Measurements from ENCODE around the gene GCGR.
"Not testable (repeated sequence)": the region's sequence is repeated elsewhere in the genome, so short reads cannot be mapped to it uniquely, and the experiment has no call there.

Gene GCGR

GRCh38 chr17:81832608-81833159 is 28.7 kb downstream of the GCGR start:
- no peak for DNase-seq

- DNase-seq = peak; percentile 93
These were observed 29.4 kb downstream of the GCGR start, which contains the start of gene MCRIP1 for GRCh38 chr17:81833160-81833920. Gene MCRIP1 (minus strand): TSS chr17:81833291. CDS start chr17:81824506, 8,785 bp downstream.

DNA sequence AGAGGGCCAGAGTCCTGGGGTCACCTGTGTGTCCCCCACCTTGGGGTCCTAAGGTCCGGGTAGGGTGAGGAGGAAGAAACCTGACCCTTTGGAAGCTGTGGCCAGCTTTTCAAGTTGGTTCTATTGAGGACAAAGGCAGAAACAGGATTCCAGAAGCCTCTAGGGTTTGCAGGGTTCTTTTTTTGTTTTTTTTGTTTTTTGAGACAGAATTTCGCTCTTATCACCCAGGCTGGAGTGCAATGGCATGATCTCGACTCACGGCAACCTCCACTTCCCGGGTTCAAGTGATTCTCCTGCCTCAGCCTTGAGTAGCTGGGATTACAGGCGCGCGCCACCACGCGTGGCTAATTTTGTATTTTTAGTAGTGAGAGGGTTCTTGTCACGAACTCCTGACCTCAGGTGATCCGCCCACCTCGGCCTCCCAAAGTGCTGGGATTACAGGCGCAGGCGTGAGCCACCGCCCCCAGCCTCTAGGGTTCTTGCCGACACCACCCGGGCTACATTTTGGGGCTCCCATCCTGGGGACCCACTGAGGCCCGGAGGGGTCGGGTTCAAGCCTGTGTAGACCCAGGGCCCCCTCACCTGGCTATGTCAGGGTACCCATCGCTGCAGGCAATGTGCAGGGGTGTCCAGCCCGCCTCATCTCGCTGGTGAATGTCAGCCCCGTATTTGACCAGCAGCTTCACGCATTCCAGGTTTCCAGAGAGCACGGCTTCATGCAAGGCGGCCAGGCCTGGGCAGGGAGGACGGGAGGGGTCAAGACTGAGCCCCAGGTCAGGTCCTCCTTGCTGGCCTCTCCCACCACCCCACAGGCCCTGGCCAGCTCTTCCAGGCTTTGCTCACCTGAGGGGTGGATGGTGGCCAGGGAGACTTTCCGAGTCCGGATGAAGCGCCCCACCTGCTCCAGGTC is 30.2 kb downstream of the GCGR start:
- DNase-seq = no peak

- no peak for DNase-seq
These were observed 30.9 kb downstream of the GCGR start, which contains the start of gene PPP1R27 for GRCh38 chr17:81834831-81835267. Gene PPP1R27 (minus strand): TSS chr17:81835050. CDS start chr17:81834953, 97 bp downstream.

- DNase-seq = no peak
These were observed 33.7 kb downstream of the GCGR start for GRCh38 chr17:81837641-81838040.

GRCh38 chr17:81838753-81839255 is 34.9 kb downstream of the GCGR start:
- no peak for DNase-seq

GRCh38 chr17:81839301-81839700 is 35.4 kb downstream of the GCGR start:
- DNase-seq = no peak

DNA sequence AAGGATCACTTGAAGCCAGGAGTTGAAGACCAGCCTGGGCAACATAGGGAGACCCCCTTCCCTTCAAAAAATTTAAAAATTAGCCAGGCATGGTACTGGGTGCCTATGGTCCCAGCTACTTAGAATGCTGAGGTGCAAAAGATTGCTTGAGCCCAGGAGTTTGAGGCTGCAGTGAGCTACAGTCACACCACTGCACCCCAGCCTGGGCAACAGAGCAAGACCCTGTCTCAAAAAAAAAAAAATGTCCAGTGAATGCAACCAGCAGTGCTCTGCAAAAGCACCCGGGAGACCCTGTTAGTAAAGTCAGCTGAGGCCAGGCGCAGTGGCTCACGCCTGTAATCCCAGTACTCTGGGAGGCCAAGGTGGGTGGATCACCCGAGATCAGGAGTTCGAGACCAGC is 36.1 kb downstream of the GCGR start:
- not testable (repeated sequence) for DNase-seq

GRCh38 chr17:81840826-81841778 is 37.2 kb downstream of the GCGR start:
- no peak for DNase-seq

DNA sequence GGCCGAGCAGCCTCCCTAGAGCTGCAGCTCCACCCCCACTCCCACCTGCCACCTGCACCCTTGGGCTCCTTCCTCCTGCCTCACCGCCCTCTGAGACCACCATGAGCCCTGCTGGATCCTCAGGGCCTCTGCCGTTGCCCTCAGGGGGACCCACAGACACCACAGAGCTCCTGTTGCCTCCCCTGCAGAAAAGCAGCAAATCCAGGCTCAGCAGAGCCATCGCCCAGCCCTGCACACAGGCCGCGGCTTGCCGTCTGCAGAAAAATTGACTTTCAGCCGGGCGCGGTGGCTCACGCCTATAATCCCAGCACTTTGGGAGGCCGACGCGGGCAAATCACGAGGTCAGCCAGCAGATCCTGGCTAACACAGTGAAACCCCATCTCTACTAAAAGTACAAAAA is 37.9 kb downstream of the GCGR start:
- no peak for DNase-seq

- no peak for DNase-seq
These were observed 38.4 kb downstream of the GCGR start for GRCh38 chr17:81842378-81842724.

DNA sequence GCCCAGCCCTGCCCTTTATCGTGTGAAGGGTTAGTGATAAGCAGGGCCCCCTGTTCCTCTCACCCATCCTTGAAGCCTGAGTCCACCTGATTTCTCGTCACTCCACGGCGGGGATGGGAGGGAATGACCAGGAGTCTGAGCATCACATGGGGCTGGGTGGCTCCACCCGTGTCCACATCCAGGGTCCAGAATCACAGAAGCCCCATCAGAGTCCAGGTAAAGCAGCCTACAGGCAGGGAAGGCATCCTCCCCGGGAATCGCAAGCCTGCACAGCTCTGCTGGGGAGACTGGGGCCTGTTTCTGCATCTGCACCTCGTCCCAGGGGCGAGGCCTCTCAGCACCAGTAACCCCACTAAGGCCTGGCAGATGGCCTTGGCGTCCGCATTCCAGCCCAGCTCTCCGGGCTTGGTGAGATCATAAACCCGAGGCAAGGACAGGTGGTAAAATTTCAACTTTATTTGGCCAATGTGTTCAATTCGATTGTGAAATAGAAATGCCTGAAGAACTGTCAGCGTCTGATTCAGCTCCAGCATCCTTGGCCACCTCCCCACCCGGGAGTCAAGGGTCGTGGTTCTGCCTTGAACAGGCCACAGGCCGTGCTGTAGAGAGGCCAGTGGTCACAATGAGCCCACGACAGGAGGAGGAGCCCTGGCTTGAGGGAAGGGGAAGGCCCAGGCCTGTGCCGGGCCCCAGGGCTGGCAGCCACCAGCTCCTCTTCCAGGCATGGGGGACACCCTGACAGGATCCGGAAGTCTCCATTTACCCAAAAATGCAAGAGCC is 39.0 kb downstream of the GCGR start:
- no peak for DNase-seq

DNA sequence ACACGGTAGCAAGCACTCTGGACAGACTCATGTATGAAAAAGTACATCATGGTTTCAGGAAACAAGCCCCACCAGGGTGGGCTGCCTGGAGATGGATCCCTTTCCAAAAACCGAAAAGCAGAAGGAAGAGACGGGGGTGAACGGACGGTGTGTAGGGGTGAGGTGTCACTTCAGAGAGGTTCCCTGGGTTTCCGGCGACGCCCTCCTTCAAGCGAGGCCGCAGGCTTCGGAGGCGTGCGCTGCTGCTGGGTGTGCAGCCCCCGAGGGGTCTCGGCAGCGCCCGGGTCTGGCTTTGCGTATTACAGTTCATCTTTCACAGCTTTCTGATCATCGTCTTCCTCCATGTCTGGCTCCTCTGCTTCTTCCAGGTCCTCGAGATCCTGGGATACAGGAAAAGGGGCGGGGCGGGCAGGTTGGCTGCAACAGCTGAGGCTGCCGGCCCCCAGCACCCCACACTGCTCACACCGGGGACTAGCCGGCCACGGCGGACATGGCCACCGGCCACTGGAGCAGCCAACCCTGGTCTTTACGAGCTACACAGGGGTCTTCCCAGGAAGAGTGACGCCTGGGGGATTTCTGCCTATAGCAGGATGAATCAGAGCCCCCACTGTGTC is 39.9 kb downstream of the GCGR start:
- no peak for DNase-seq

- no peak for DNase-seq
These were observed 40.4 kb downstream of the GCGR start for GRCh38 chr17:81844327-81844851.

- DNase-seq = no peak
These were observed 40.9 kb downstream of the GCGR start for GRCh38 chr17:81844887-81845286.

GRCh38 chr17:81845361-81845760 is 41.4 kb downstream of the GCGR start:
- DNase-seq = no peak

- DNase-seq = no peak
These were observed 42.2 kb downstream of the GCGR start for GRCh38 chr17:81845881-81846742.

DNA sequence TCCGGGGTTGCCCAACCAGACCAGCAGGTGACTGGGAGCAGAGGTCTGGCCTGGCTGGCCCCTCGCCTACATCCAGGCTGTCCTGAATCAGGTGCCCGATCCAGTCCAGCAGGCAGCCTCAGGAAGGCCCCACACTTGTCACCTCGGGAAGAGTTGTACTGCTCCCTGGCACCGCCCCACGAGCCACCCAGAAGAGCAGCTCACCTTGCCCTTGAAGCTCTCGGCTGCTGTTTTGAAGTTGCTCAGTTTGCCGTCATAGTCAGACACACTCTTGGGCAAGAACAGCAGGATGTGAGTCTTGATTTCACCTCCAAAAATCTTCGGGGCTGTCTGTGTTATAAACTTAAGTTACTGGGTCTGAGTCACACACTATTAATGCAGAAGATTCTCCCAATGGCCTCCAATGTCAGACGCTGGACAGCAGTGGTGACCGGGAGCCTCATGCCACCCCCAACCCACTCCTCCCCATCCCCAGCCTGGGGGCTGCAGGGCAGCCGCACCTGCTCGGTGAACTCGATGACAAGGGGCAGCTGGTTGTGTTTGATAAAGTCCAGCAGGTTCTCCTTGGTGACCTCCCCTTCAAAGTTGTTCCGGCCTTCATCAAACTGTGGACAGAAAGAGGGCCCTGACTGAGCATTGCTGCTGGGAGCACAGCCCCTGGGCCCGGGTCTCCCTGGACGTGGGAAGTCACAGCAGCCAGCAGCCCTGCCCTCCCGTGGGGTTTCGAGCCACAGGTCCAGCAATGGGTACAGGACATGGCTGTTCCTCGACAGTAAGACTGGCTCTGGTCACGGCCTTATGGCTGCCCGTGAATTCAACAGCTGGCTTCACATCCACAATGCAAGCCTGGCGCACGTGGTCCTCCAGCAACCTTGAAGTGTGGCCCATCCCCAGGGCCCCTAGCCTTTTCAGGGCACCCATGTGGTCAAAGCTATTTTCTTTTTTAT is 43.1 kb downstream of the GCGR start:
- DNase-seq = no peak

All from fibroblast of skin of abdomen (primary cell).